Mucosa of descending colon (tissue), 3 donors: ENCODE results near the gene PDS5A. TPM values are rescaled to one million over a fixed set of nuclear protein-coding genes. Genes with fewer than 3 reads are reported as not detected.

Source experiments
- ATAC-seq: fragments of 200-7000 bp; cut with Tn5 transposase; one replicate; pipeline ENCODE4 v1.9.1; 2020; ENCODE audit warnings: mild to moderate bottlenecking, moderate library complexity
- DNase-seq, 3 donors: peaks; one replicate each; pipeline ENCODE4 v3.0.0-alpha.2; 2020
- H3K36me3 ChIP-seq: fragments of 200-600 bp; one replicate; pipeline ENCODE4 v1.8.0; 2021; ENCODE audit warnings: low read depth, mild to moderate bottlenecking
- H3K4me1 ChIP-seq: fragments of 200-600 bp; one replicate; pipeline ENCODE4 v1.8.0; 2021; ENCODE audit warnings: low read depth, mild to moderate bottlenecking
- H3K4me3 ChIP-seq: fragments of 200-600 bp; one replicate; pipeline ENCODE4 v1.8.0; 2021; ENCODE audit warnings: mild to moderate bottlenecking
- H3K9me3 ChIP-seq: fragments of 200-600 bp; one replicate; pipeline ENCODE4 v1.8.0; 2021; ENCODE audit warnings: mild to moderate bottlenecking
- CTCF ChIP-seq: fragments of 200-600 bp; IDR thresholded peaks from one replicate; pipeline ENCODE4 v1.8.0; 2022; ENCODE audit warnings: antibody characterized with exemption, mild to moderate bottlenecking
- intact Hi-C, 2 donors: fragments of 100-400 bp; cut with DNase I in 1 of 2; cut with micrococcal nuclease in 1 of 2; formaldehyde crosslinking; loops; one replicate each; pipeline versions ENCODE4 v1.11.0 to v1.11.1; 2022; cut with DNase I, micrococcal nuclease
- total RNA-seq, 3 donors: library from RNA; stranded (reverse); fragmentation: NEBNext Ultra II Directional in 2 of 3; extraction: Animal tissue kit (Norgen Biotek cat#: 25700) in 2 of 3; gene quantifications; one replicate each; pipeline versions ENCODE4 v1.2.1 to v1.2.4, GENCODE V29; 2021 to 2023
- donor health status: DM: no; HTN: no; CAD: no; lungs with moderate emphysema.
- donor health status: DM: no; HTN: no; CAD: no.
- donor health status: DM: no; HTN: yes; CAD: no.

PDS5A gene
- total RNA-seq, 3 donors from 2014 or later: 53.4 to 68.3 (median 64.7) TPM

DNA sequence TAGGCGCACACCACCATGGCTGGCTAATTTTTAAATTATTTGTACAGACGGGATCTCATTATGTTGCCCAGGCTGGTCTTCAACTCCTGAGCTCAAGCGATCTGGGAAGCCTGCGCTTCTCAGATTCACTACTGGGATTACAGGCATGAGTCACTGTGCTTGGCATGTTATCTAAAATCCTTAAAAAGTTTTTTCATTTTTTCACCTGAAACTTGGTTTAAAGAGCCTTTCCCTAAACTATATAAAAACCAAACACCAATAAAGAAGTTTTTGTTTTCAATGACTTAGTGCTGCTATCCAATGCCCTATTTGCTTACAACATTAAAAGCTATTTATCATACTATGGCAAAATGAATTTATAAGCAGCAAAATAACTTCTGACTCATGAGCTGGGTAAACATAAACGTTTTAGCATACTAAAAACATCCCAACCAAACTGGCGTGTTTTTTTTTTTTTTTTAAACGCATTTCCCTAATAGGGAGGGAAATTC is 151.9 kb downstream of the PDS5A start:
- TF ChIP-seq CTCF: no peak
- no peaks in the 10 kb centered on the region for H3K4me1 ChIP-seq
- H3K36me3 ChIP-seq: no peaks in the 10 kb centered on the region
- ATAC-seq: no peak
- no peak overlapping the region for H3K4me3 ChIP-seq
- H3K9me3 ChIP-seq: no peaks in the 10 kb centered on the region
- intact Hi-C loops: no loop called here
- no peak for DNase-seq

- no peak overlapping the region for H3K4me3 ChIP-seq
- intact Hi-C loops: no loop called here
- no peaks in the 10 kb centered on the region for H3K4me1 ChIP-seq
- DNase-seq (no peak), ATAC-seq (no peak)
- H3K36me3 ChIP-seq: no peaks in the 10 kb centered on the region
- no peak for TF ChIP-seq CTCF
- H3K9me3 ChIP-seq: no peaks in the 10 kb centered on the region
Measured at GRCh38 chr4:39825090-39825489, 152.6 kb downstream of the PDS5A start.

GRCh38 chr4:39823191-39823590 is 154.5 kb downstream of the PDS5A start:
- intact Hi-C loops: no loop called here
- no peak for TF ChIP-seq CTCF
- DNase-seq (no peak), ATAC-seq (no peak)
- Histone ChIP-seq H3K9me3 (no peaks in the 10 kb centered on the region), H3K4me1 (no peaks in the 10 kb centered on the region), H3K36me3 (no peaks in the 10 kb centered on the region), H3K4me3 (no peak overlapping the region)

DNA sequence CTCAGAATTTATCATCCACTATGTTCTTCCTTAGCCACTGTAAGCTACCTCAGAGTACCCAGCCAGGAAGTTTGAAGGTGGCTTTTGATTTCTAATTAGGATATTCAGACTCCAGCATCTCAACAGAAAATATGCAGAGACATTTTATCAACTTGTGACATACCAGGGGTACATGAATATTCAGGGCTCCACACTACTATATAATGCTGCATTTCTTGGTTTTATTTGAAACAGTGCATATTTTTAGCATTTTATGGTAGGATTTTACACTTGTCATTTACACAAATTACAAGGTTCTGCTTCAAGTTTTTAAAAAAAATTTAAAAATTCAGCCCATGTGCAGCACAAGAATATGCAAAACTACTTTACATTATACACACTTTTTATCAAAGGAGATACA is 155.0 kb downstream of the PDS5A start:
- Histone ChIP-seq H3K4me3 (no peak overlapping the region), H3K36me3 (no peaks in the 10 kb centered on the region), H3K9me3 (no peaks in the 10 kb centered on the region), H3K4me1 (no peaks in the 10 kb centered on the region)
- ATAC-seq: no peak
- no peak for DNase-seq
- no peak for TF ChIP-seq CTCF
- intact Hi-C loops: no loop called here

GRCh38 chr4:39821951-39822350 is 155.8 kb downstream of the PDS5A start:
- intact Hi-C loops: no loop called here
- ATAC-seq: no peak
- no peaks in the 10 kb centered on the region for H3K36me3 ChIP-seq
- no peaks in the 10 kb centered on the region for H3K9me3 ChIP-seq
- TF ChIP-seq CTCF: no peak
- no peak for DNase-seq
- no peaks in the 10 kb centered on the region for H3K4me1 ChIP-seq
- no peak overlapping the region for H3K4me3 ChIP-seq

- no peaks in the 10 kb centered on the region for H3K4me1 ChIP-seq
- DNase-seq (no peak), ATAC-seq (no peak)
- H3K36me3 ChIP-seq: no peaks in the 10 kb centered on the region
- no peak for TF ChIP-seq CTCF
- intact Hi-C loops: no loop called here
- H3K9me3 ChIP-seq: no peaks in the 10 kb centered on the region
- H3K4me3 ChIP-seq: no peak overlapping the region
Measured at GRCh38 chr4:39820186-39820585, 157.5 kb downstream of the PDS5A start.
